HG03159 (cell line): ENCODE measurements around the gene TMEM50A.
"Not testable (repeated sequence)": the region's sequence is repeated elsewhere in the genome, so short reads cannot be mapped to it uniquely, and the experiment has no call there.

Source experiments
- ATAC-seq: cut with Tn5 transposase; IDR thresholded peaks from one replicate; pipeline ENCODE4 v1.9.1; 2021; ENCODE audit warnings: mild to moderate bottlenecking, moderate library complexity; ENCODE audit not compliant: unreplicated experiment

Gene TMEM50A

DNA sequence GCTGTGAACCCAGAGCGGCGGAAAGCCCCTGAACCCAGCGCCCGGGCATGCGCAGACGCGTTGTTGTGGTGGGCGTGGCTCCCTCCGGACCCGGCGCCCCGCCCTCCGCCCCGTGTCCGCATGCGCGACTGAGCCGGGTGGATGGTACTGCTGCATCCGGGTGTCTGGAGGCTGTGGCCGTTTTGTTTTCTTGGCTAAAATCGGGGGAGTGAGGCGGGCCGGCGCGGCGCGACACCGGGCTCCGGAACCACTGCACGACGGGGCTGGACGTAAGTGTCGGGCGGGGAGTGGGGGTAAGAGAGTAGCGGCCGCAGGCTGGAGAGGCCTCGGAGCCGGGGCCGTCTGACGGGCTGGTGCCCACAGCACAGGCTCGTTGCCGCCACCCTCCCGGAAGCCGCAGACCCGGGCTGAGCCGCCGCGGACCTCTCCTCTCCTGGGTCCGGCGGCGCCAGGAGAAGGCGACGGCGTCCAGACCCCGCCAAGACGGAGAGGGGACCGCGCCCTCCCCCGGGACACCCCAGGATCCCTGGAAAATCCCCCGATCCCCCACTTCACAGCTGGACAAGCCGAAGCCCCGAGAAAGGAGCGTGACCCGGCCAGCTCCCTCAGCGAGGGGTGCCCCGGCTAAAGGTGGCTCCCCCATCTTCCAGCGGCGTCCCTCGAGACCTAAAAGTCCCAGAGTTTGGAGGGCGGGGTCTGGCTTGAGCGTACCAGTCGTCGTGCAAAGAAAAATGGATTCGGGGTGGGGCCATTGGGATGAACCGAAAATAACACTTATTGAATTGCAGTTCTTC, at the start of gene TMEM50A:
Gene TMEM50A, plus strand, starts transcription at position 147 of the 794 bp plus-strand sequence. CDS start 2,153 bp downstream, outside the sequence.
- ATAC-seq = peak; percentile 69

DNA sequence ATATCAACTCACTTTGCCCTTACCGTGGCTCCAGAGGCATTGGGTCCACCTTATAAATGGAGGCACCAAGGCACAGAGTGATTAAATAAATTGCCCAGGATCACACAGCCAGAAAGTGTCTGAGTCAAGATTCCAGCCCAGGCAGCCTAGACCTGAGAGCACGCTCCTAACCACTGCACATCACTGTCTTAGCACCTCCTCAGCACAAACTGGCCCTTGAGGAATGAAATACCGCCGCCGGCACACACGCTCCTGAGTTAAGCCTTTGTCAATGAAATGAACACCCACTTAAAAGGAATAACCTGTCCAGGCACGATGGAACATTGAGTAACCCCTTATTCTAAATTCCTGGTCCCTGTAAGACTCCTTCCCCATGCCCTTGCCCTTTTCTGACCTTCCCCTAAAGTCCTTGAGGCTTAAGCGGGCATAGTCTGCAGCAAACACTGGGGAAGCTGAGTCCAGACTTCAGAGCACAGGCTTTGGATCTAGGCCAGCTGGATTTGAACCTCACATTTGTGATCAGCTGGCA, 49.5 kb upstream of the TMEM50A start:
- not testable (repeated sequence) for ATAC-seq

DNA sequence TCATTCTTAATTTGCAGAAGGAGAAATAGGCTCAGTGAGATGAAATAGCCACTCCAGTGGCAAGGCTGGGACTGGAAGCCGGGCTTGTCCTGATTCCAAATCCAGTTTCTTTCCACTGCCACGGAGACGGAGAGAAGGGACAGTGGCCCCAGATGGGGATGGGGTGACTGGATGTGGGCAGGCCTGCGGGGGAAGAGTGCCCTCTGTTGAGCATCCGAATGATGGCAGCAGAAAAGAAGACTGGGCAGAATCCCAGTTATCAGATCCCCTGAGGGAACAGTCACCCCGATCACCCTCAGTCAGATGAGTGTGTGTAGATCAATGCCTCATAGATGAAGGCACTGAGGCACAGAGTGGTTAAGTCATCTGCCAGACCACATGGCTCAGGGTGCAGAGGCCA, 48.1 kb upstream of the TMEM50A start:
- ATAC-seq = not testable (repeated sequence)

DNA sequence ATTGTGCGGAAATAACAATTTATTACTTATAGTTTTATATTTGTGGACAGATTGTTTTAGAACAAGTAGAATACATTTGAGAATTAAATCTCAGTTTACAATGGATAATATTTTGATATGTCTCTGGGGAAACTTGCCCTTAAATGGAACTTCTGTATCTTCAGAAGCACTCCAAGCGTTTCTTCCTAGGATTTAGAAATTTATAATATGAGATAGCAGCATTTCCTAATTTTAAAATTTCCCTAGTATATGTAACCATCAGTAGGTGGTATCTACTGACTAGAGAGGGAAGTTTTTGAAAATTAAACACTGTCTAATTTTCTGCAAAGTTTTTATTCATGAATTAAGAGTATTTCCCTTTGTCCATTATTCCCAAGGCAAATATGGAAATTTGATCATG, 44.7 kb upstream of the TMEM50A start:
- not testable (repeated sequence) for ATAC-seq

DNA sequence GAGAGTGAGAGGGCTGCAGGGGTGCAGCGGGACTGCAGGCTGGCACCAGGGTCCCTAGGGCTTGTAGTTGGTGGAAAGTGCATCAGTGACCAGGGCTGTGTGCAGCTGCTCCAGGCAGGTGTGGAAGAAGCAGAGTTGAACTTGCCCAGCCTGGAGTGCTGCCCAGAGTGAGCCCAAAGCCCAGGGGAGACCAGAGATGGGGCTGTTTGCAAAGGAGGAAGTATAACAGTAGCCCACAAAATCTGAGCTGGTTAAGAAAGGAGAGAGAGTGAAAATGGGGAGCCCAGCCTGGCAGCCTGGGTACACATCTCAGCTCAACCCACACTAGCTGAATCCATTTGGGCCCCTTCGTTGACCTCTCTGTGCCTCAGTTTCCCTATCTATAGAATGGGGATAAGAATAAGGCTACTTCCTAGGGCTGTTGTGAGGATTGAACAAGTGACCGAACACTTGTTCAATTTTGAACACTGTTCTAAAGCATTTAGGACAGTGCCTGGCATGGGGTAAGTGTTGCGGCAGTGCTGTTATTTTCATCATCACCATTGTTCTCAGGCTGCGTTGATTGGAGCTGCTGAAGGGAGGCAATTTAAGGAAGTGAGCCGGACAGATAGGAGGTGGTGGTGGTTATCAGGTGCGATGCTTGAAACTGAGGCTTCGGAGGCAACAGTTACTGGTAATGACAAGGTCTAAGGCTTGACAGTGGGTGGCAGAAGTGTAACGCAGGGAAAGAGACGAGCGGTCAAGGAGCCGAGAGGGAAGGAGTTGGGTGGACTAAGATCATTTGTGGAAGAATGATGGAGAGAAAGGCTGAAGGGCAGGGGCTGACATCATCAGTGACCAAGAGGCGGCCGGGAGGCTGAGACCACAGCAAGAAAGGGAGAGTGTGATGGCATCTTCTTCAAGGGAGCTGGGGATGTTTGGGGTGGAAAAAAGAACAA, 43.0 kb upstream of the TMEM50A start:
- not testable (repeated sequence) for ATAC-seq

DNA sequence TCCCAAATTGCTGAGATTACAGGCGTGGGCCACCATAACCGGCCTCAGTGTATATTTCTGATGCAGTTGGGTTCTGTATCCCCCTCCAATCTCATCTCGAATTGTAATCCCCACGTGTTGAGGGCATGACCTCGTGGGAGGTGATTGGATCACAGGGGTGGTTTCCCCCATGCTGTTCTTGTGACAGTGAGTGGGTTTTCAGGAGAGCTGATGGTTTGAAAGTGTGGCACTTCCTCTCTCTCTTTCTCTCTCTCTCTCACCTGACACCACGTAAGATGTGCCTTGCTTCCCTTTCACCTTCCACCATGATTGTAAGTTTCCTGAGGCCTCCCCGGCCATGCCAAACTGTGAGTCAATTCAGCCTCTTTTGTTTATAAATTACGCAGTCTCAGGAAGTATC, 41.6 kb upstream of the TMEM50A start:
- not testable (repeated sequence) for ATAC-seq

DNA sequence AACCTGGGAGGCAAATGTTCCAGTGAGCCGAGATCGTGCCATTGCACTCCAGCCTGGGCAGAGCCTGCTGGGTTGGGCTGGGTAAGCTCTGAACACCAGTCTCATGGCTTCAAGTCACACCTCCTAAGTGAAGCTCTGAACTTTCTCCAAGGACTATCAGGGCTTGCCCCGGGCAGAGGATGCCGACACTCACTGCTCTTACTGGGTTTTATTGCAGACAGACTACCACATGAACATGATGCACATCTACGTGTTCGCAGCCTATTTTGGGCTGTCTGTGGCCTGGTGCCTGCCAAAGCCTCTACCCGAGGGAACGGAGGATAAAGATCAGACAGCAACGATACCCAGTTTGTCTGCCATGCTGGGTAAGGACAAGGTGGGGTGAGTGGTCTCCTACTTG, 37.4 kb upstream of the TMEM50A start:
- ATAC-seq = not testable (repeated sequence)

DNA sequence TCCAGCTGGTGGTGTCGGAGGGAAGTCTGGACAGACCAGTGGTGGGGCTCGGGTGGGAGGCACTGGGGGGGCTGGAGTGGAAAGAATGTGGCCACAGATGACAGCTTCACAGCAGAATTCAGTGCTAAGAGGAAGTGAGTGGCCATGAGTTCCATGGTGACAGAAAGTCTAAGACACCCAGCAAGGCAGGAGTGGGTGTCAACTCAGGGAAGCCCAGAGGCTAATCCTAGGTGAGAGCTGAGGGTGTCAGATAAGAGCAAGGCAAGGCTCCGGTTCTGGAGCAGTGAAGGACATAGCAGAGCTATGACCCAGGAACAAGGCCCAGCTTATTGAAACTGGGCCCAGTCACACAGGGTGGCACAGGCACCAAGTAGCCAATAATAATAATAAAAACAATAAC, 35.8 kb upstream of the TMEM50A start:
- not testable (repeated sequence) for ATAC-seq

DNA sequence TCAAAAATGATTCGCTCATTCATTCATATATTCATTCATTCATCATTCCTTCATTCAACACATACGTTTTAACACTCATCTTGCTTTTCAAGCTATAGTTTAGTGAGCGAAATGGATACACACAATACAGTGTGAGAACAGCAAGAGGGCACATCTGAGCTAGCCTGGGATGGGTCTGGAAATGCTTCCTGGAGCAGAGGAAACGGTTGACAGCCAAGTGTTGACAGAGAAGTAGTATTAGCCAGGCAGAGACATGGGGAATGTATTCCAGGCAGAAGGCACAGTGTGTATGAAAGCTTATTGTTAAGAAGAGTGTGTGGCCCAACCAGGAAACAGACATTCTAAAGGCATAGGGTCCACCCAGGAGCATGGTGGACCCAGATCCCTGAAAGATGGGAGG, 33.2 kb upstream of the TMEM50A start:
- not testable (repeated sequence) for ATAC-seq

DNA sequence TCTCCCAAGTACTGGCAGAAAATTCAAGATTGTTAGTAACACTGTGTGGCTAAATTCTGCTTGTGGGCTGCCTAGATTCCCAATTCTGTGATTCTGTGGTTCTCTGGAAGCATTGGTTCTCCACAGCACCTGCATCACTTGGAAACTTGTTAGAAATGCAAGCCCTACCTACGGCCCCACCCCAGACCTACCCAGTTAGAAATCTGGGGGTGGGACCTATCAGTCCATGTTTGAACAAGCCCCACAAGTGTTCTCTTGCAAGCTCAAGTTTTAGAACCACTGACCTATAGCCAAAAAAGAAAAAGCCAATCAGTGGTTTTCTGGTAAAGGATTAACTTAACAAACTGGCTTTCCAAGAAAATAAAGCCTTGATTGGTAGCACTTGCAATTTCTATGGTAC, 30.0 kb upstream of the TMEM50A start:
- ATAC-seq = not testable (repeated sequence)

DNA sequence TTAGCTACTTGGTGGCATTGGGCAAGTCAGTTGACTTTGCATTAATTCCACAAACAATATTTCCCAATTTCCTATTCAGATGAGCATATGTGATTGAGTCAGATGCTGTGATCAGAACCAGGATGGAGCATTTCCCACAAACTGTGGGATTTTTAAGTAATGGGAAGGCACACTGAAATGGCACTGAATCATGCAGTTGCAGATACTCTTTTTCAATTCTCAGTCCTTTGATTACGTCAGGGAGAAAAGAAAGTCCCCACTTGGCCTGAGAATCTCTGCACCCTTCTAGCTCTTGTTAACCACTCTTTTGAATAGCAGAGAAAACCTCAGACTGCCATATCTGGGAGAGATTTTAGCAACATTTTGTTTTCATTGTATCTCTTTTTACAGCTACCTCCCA, 29.0 kb upstream of the TMEM50A start:
- not testable (repeated sequence) for ATAC-seq

DNA sequence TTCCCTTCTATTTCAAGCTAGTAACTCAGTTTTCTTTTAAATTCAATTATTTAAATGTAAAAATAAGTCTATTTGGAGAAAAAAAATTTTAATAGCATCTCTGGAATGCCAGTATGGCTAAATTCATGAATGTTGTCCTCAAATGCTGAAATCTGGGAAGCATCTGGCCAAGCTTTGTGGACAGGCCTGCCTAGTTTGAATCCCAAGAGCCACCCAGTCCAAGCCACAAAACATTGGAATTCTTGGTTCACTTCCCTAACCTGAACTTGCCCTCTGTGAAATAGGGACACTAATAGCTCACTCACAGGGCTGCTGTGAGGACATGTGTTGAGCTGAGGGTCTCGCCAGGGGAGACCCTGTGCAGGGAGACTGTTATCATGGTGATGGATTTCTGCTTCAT, 28.6 kb upstream of the TMEM50A start:
- not testable (repeated sequence) for ATAC-seq

DNA sequence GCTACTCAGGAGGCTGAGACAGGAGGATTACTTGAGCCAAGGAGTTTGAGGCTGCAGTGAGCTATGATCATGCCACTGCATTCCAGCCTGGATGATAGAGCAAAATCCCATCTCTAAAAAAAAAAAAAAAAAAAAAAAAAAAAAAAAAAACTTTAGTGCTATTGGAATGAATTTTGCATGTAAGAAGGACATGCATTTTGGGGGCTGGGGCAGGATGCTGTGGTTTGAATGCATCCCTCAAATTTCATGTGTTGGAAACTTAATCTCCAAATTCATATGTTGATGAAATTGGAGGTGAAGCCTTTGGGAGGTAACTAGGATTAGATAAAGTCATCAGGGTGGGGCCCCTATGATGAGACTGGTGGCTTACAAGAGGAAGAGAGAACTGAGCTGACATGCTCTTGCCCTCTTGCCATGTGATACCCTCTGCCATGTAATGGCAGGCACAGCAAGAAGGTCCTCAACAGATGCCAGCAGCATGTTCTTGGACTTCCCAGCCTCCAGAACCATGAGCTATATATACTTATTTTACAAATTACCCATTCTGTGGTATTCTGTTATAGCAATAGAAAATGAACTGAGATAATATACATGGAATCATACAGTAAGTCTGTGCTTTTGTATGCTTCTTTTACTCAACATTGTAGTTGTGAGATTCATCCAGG, 25.2 kb upstream of the TMEM50A start:
- not testable (repeated sequence) for ATAC-seq

DNA sequence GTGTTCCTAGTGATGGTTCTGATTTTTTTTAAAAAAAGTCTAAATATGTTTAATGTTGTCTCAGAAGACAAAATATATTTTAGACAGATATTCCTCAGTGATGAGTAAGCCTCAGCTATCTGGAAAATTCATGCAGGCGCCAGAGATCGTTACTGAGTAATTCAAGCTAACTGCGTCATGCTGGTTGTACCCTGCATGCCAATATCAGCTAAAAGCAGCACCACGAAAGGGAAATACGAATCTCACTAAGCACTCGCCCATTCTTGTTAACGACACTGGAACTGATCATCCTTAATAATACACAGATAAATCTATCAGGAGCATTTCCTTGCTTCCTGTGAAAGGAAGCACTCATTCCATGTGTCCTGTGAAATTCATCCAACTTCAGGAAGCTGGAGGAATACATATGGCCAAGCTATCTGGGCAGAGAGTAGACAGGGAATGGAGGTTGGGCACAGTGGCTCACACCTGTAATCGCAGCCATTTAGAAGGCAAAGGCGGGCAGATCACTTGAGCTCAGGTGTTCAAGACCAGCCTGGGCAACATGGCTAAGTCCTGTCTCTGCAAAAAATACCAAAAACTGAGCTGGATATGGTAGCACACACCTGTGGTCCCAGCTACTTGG, 17.7 kb upstream of the TMEM50A start:
- not testable (repeated sequence) for ATAC-seq

DNA sequence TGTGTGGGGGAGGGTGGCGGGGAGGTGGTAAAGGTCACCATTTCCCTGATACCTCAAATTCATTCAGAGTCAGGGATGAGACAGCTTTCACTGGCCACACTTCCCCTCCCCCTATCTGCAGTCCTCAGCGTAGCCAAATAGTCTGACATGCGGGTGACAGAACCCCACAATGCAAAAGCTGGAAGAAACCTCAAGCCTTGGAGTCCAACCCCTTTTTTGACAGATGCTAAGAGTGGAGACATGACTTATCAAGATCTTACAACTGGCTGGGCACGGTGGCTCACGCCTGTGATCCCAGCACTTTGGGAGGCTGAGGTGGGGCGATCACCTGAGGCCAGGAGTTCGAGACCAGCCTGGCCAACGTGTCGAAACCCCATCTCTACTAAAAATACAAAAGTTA, 16.0 kb upstream of the TMEM50A start:
- not testable (repeated sequence) for ATAC-seq

DNA sequence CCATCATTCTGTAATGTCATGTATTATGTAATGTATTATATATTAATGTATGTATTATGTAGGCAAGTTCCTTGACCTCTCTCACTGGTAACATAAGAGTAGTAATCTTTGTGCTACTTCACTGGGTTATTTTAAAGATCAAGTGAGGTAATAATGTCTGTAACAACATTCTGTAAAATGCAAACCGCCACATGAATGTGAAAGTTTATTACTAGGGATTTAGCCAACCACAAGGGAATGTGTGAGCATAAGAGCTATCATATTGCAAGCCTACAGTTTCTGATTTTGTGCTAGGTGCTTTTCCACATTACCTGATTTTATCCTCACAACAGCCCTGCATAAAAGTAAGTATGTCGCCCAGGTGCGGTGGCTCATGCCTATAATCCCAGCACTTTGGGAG, 13.7 kb upstream of the TMEM50A start:
- ATAC-seq = not testable (repeated sequence)

DNA sequence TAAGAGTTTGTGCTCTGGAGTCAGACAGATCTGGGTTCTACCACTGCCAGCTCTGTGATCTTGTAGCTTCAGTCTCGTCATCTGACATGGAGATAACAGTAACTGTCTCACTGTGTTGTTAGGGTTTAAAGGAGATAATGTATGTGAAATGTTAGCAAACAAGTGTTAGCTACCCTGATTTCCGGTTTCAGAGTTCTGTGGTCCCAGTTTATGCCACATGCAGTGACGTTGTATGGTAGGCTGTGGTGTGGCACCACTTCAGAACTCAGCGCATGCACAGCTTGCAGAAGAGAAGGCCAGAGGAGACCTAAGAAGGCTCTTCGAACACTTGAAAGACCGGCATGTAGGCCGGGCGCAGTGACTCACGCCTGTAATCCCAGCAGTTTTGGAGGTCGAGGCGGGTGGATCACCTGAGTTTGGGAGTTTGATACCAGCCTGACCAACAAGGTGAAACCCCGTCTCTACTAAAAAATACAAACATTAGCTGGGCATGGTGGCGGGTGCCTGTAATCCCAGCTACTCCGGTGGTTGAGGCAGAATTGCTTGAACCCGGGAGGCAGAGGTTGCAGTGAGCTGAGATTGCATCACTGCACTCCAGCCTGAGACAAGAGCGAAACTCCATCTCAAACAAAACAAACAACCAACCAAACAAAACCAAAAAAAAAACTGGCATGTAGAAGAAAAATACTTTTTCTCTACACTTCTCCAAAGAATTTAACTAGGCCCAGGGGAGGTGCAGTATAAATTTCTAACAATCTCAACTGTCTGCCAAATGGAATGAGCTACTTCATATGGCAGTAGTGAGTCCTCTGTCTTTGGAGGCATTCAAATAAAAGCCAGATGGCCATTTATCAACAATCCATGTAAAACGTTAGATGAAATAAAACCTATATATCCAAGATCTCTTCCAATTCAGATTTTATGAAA, 10.0 kb upstream of the TMEM50A start:
- not testable (repeated sequence) for ATAC-seq

DNA sequence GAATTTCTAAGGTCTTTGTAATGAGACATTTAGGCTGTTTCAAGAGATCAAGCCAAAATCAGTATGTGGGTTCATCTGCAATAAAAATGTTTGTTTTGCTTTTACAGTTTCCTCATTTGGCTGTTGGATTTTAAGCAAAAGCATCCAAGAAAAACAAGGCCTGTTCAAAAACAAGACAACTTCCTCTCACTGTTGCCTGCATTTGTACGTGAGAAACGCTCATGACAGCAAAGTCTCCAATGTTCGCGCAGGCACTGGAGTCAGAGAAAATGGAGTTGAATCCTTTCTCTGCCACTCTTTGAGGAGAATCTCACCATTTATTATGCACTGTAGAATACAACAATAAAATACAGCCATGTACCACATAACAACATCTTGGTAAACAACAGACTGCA, 9.3 kb upstream of the TMEM50A start:
- ATAC-seq = not testable (repeated sequence)

DNA sequence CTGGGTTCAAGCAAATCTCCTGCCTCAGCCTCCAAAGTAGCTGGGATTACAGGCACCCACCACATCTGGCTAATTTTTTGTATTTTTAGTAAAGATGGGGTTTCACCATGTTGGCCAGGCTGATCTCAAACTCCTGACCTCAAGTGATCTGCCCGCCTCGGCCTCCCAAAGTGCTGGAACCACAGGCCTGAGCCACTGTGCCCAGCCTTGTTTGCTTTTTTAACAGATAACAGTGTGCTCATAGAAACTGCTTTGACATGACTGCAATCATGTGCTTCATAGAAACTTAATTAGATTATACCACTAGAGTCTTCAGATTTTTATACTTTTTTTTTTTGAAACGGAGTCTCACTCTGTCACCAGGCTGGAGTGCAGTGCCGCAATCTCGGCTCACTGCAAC, 8.8 kb upstream of the TMEM50A start:
- not testable (repeated sequence) for ATAC-seq
